Endothelial cell of umbilical vein (primary cell): ENCODE data around the gene ABHD4. TPM values are rescaled to one million over a fixed set of nuclear protein-coding genes. Genes with fewer than 3 reads are reported as not detected.

Experiments
- BruUV-seq: library from RNA; stranded (reverse); fragments of 400-500 nt; replicated peaks from 2 replicates; lab custom pipeline; 2021; lab: Mats Ljungman, UMichigan
- CTCF ChIA-PET: fragments of 300-600, 350-600 bp; sonication (Branson Sonifier 250); formaldehyde crosslinking; loops from one replicate; lab custom pipeline; 2021; ENCODE audit warnings: antibody characterized with exemption, inconsistent platforms; lab: Charles Lee
- POLR2A ChIA-PET: fragments of 300-600, 350-600 bp; sonication (Branson Sonifier 250); formaldehyde crosslinking; loops from one replicate; lab custom pipeline; 2021; ENCODE audit warnings: antibody characterized with exemption, inconsistent platforms; lab: Charles Lee
- DNase-seq: peaks from one replicate; pipeline ENCODE4 v3.0.0-alpha.2; 2011; ENCODE audit warnings: low read depth, low spot score
- FAIRE-seq: peaks from 2 replicates; lab custom pipeline; 2011; peaks lifted over from hg19 to GRCh38; lab: Jason Lieb, UNC
- H2AFZ ChIP-seq: 2 replicates; pipeline ENCODE4 v1.6.0; 2012; ENCODE audit warnings: low read depth, low read length, control low read depth, inconsistent platforms
- H3K27ac ChIP-seq: 2 replicates; pipeline ENCODE4 v1.5.1; 2011; ENCODE audit warnings: low read depth, mild to moderate bottlenecking, control low read depth, low read length, moderate library complexity; ENCODE audit not compliant: insufficient read depth
- H3K27me3 ChIP-seq, 2 experiments: 2 replicates each; pipeline versions ENCODE4 v1.6.0 to v1.6.1; 2011; ENCODE audit warnings: low read length in 2 of 2, mixed read lengths in 1 of 2; ENCODE audit not compliant: control insufficient read depth in 2 of 2, insufficient read depth in 2 of 2
- H3K36me3 ChIP-seq, 2 experiments: 2 replicates in 1 of 2; 3 replicates in 1 of 2; pipeline ENCODE4 v1.5.1; 2011; ENCODE audit warnings: low read length in 2 of 2, mild to moderate bottlenecking in 1 of 2, moderate library complexity in 1 of 2; ENCODE audit not compliant: control insufficient read depth in 2 of 2, insufficient read depth in 2 of 2; ENCODE audit errors: extremely low read depth in 1 of 2
- H3K4me1 ChIP-seq: 3 replicates; pipeline ENCODE4 v1.5.1; 2011; ENCODE audit warnings: mild to moderate bottlenecking, low read length; ENCODE audit not compliant: control insufficient read depth, insufficient read depth; ENCODE audit errors: extremely low read depth
- H3K4me2 ChIP-seq: 2 replicates; pipeline ENCODE4 v1.6.1; 2011; ENCODE audit warnings: low read length, control low read depth, mixed read lengths; ENCODE audit not compliant: insufficient read depth
- H3K4me3 ChIP-seq, 3 experiments: fragments of 200-600 bp in 1 of 3; sonication (generic), shearing (Covaris generic) in 1 of 3; replicated peaks in 1 of 3; 2 replicates each; pipeline ENCODE4 v1.5.1; 2011 to 2016; ENCODE audit warnings: control low read depth in 3 of 3, low read length in 3 of 3, mild to moderate bottlenecking in 2 of 3, inconsistent platforms in 1 of 3, low read depth in 1 of 3, moderate library complexity in 1 of 3; ENCODE audit not compliant: insufficient read depth in 1 of 3
- H3K79me2 ChIP-seq: 2 replicates; pipeline ENCODE4 v1.6.0; 2012; ENCODE audit warnings: low read length, inconsistent platforms; ENCODE audit not compliant: control insufficient read depth, insufficient read depth
- H3K9ac ChIP-seq: replicated peaks from 2 replicates; pipeline ENCODE3; 2011; ENCODE audit warnings: low read length, control low read depth; ENCODE audit not compliant: insufficient read depth; ENCODE audit errors: extremely low read depth
- H3K9me1 ChIP-seq: replicated peaks from 3 replicates; pipeline ENCODE4 v1.6.0; 2011; ENCODE audit warnings: mild to moderate bottlenecking, low read length; ENCODE audit not compliant: control insufficient read depth, insufficient read depth; ENCODE audit errors: extremely low read depth
- H3K9me3 ChIP-seq: replicated peaks from 2 replicates; pipeline ENCODE4 v1.5.1; 2012; ENCODE audit warnings: low read length, inconsistent platforms; ENCODE audit not compliant: control insufficient read depth, insufficient read depth
- H4K20me1 ChIP-seq: replicated peaks from 2 replicates; pipeline ENCODE3; 2011; ENCODE audit warnings: mild to moderate bottlenecking, low read length; ENCODE audit not compliant: control insufficient read depth, insufficient read depth; ENCODE audit errors: extremely low read depth
- FOS ChIP-seq: IDR thresholded peaks from 2 replicates; pipeline ENCODE4 v1.6.1; 2011; ENCODE audit warnings: mild to moderate bottlenecking, low read length, moderate library complexity, borderline replicate concordance; ENCODE audit not compliant: insufficient read depth
- GATA2 ChIP-seq: IDR thresholded peaks from 2 replicates; pipeline ENCODE4 v1.7.0; 2011; ENCODE audit warnings: low read depth, mild to moderate bottlenecking, moderate library complexity, mixed read lengths, low read length; ENCODE audit not compliant: insufficient read length, insufficient read depth
- JUN ChIP-seq: IDR thresholded peaks from 2 replicates; pipeline ENCODE4 v1.6.1; 2011; ENCODE audit warnings: borderline replicate concordance, low read depth; ENCODE audit not compliant: insufficient read length, insufficient read depth
- POLR2AphosphoS5 ChIP-seq: IDR thresholded peaks from 2 replicates; pipeline ENCODE4 v1.6.1; 2012; ENCODE audit warnings: low read depth, mild to moderate bottlenecking, control low read depth, low read length, moderate library complexity; ENCODE audit not compliant: insufficient read depth
- dilution Hi-C: fragments of 300-500 bp; cut with MboI; formaldehyde crosslinking; loops from one replicate; pipeline ENCODE4 v1.15.0; 2019; ENCODE audit warnings: low sequenced_read_pairs; ENCODE audit not compliant: extremely low pct_ligation_motif_present
- intact Hi-C: fragments of 100-400 bp; cut with micrococcal nuclease; formaldehyde crosslinking; loops from one replicate; pipeline ENCODE4 v1.10.0; 2022
- polyA plus RNA-seq, 4 experiments: library from polyadenylated mRNA; depleted of rRNA in 3 of 4; stranded (reverse) in 3 of 4; unstranded in 1 of 4; fragments of >200 nt; gene quantifications; 2 replicates each; pipeline versions ENCODE4 v1.2.1 to v1.2.3, GENCODE V29; 2011 to 2012; ENCODE audit warnings: missing spikeins in 1 of 4
- total RNA-seq: library from RNA; stranded (reverse); gene quantifications from 2 replicates; pipeline ENCODE4 v1.2.3, GENCODE V29; 2021
- TF ChIP-seq, protein P1 (sequence below): IDR thresholded peaks from 2 replicates; pipeline ENCODE4 v1.6.1; 2011; ENCODE audit not compliant: insufficient read depth, insufficient read length
- TF ChIP-seq, protein P2 (sequence below), 2 donors: IDR thresholded peaks; 1 replicate in 1 of 2; 2 replicates in 1 of 2; pipeline ENCODE4 v1.5.1; 2011; ENCODE audit warnings: low read length in 2 of 2, mild to moderate bottlenecking in 2 of 2, moderate library complexity in 2 of 2, control low read depth in 1 of 2, inconsistent platforms in 1 of 2, low read depth in 1 of 2; ENCODE audit not compliant: insufficient read depth in 1 of 2; ENCODE audit errors: extremely low read depth in 1 of 2

The ABHD4 gene
- total and polyA plus RNA-seq, 2 donors (not counting 3 experiments of a cell fraction or from before 2014, with no cell fraction given): 34.8 to 45.5 TPM

DNA sequence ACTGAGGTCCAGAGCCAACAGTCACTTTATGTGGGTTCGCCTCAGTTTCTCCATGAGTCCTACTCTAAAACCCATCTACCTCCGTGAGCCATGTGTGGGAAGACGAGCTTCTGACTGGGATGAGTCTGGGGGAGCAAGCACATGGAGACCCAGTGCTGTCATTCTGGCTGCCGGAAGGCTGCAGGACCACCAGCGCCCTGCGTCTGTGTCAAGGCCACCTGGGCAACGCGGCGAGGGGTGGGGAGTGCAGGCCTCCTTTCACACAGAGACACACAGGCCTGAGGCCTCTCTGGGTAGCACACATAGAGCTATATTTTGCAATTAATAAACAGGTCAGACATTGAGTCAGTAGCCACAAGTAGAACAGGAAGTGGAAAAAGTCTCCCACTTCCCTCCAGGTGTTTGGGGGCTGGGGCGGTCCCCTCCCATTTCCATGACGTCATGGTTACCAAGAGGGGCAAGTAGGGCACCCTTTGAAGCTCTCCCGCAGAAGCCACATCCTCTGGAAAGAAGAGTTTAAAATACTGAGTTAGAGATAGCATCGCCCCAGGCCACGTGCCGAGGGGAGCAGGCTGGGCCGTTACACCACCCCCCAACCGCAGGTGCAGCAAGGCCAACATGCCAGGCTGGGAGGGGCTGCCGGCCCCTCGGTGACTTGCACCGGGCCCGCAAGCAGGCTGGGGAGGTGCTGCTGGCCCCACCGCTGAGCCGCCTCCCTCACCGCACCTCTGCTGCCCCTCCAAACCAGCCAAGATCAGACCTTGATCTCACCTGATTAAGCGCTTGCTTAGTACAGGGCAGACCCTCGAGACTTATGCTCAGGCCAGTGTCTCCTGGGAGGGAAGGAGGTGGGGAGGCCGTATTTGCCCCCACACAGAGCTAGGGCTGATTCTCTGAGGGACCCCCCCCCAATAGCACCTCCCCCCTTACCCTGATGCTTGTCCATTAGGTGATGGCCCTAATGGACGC lies 41.8 kb upstream of the ABHD4 start:
- H4K20me1 ChIP-seq: no peaks in the 10 kb centered on the region
- H3K79me2 ChIP-seq: no peaks in the 10 kb centered on the region
- peaks cover 44% of the 10 kb centered on the region for H3K4me1 ChIP-seq
- peak; percentile 64 for TF ChIP-seq FOS
- no peak for TF ChIP-seq JUN
- TF ChIP-seq, protein P1, sequence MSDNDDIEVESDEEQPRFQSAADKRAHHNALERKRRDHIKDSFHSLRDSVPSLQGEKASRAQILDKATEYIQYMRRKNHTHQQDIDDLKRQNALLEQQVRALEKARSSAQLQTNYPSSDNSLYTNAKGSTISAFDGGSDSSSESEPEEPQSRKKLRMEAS: no peak
- peak; percentile 64 for TF ChIP-seq GATA2
- TF ChIP-seq, protein P2, sequence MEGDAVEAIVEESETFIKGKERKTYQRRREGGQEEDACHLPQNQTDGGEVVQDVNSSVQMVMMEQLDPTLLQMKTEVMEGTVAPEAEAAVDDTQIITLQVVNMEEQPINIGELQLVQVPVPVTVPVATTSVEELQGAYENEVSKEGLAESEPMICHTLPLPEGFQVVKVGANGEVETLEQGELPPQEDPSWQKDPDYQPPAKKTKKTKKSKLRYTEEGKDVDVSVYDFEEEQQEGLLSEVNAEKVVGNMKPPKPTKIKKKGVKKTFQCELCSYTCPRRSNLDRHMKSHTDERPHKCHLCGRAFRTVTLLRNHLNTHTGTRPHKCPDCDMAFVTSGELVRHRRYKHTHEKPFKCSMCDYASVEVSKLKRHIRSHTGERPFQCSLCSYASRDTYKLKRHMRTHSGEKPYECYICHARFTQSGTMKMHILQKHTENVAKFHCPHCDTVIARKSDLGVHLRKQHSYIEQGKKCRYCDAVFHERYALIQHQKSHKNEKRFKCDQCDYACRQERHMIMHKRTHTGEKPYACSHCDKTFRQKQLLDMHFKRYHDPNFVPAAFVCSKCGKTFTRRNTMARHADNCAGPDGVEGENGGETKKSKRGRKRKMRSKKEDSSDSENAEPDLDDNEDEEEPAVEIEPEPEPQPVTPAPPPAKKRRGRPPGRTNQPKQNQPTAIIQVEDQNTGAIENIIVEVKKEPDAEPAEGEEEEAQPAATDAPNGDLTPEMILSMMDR (IDR thresholded peaks at IDR 0.05; ENCODE audit: extremely low read depth in 1 of 2, insufficient read depth in 1 of 2, low read depth in 1 of 2, low read length in 2 of 2): no peak
- peak; percentile 40 for TF ChIP-seq POLR2AphosphoS5
- intact Hi-C loops: loop anchor here (2.0 to 10.0 kb wide), 6 partner anchors 82 to 642 kb away; partner anchors contain the start of genes MMP14, OXA1L and RBM23
- no peaks in the 10 kb centered on the region for H3K27me3 ChIP-seq
- FAIRE-seq (no peak), DNase-seq (peak; percentile 52)
- peak overlapping the region; percentile 88 for H3K27ac ChIP-seq
- ChIA-PET CTCF (interaction anchor here (0.5 to 3.2 kb wide), 43 partner anchors 10 to 513 kb away, joined by 3 to 35 read pairs (median 4); partner anchors contain the start of genes AJUBA, DAD1, HAUS4 and MMP14), POLR2A (interaction anchor here (0.8 kb wide), 1 partner anchor 427 kb away, joined by 4 read pairs; the partner anchor contains the start of gene AJUBA)
- no peaks in the 10 kb centered on the region for H3K36me3 ChIP-seq
- dilution Hi-C loops: no loop called here
- peak overlapping the region; percentile 67 for H2AFZ ChIP-seq
- TSS peak; percentile 40 for BruUV-seq
- H3K9me1 ChIP-seq: no peaks in the 10 kb centered on the region
- peak overlapping the region; percentile 78 for H3K9ac ChIP-seq
- H3K4me2 ChIP-seq: peak overlapping the region; percentile 66
- no peaks in the 10 kb centered on the region for H3K9me3 ChIP-seq
- no peak overlapping the region for H3K4me3 ChIP-seq
